ENCODE results near the gene SGMS1.
"Not testable (repeated sequence)": the region's sequence is repeated elsewhere in the genome, so short reads cannot be mapped to it uniquely, and the experiment has no call there.

Gene SGMS1

DNA sequence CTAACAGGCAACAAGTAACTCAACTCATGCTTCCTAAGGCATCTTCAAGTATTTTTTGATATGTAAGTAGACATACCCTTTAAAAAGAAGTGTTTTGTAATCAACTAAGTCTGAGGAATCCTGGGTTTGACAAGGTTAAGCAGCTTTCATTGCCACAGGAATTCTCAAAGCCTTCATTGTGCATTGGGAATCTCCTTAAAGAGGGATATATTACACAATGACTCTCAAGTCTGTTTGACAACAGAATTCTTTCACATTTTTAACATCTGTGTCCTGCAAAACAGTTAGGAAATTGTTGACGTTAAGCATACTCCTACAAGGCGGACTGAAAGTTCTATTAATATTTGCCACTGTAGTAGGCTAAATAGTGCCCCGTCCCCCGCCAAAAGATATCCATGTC, 71.4 kb downstream of the SGMS1 start:
- H3K4me3 ChIP-seq (ENCODE audit: control insufficient read depth, low read depth, low read length): no peak overlapping the region
- TF ChIP-seq, protein P1, sequence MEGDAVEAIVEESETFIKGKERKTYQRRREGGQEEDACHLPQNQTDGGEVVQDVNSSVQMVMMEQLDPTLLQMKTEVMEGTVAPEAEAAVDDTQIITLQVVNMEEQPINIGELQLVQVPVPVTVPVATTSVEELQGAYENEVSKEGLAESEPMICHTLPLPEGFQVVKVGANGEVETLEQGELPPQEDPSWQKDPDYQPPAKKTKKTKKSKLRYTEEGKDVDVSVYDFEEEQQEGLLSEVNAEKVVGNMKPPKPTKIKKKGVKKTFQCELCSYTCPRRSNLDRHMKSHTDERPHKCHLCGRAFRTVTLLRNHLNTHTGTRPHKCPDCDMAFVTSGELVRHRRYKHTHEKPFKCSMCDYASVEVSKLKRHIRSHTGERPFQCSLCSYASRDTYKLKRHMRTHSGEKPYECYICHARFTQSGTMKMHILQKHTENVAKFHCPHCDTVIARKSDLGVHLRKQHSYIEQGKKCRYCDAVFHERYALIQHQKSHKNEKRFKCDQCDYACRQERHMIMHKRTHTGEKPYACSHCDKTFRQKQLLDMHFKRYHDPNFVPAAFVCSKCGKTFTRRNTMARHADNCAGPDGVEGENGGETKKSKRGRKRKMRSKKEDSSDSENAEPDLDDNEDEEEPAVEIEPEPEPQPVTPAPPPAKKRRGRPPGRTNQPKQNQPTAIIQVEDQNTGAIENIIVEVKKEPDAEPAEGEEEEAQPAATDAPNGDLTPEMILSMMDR (IDR thresholded peaks at IDR 0.05; ENCODE audit: control insufficient read depth, insufficient read depth, low read depth, low read length, missing control alignments): no peak
- peak; percentile 96 for DNase-seq (ENCODE audit: low read depth)

DNA sequence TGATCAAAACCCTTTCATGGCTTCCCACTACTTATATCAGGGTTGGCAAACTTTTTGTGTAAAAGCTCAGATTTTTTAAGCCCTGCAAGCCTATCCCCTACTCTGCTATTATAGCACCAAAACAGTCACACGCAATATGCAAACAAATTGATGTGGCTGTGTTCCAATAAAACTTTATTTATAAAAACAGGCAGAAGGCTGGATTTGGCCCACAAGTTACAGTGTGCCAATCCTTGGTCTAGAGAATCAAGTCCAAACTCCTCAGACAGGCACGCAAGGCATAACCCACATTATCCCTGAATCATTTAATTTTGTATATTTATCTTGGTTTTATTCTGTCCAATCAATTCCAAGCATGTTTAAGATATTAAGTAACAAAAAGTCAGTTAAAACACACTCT, 71.9 kb downstream of the SGMS1 start:
- no peak for DNase-seq (ENCODE audit: low read depth)
- no peak overlapping the region for H3K4me3 ChIP-seq (ENCODE audit: control insufficient read depth, low read depth, low read length)
- TF ChIP-seq, protein P1 (IDR thresholded peaks at IDR 0.05; ENCODE audit: control insufficient read depth, insufficient read depth, low read depth, low read length, missing control alignments): no peak

DNA sequence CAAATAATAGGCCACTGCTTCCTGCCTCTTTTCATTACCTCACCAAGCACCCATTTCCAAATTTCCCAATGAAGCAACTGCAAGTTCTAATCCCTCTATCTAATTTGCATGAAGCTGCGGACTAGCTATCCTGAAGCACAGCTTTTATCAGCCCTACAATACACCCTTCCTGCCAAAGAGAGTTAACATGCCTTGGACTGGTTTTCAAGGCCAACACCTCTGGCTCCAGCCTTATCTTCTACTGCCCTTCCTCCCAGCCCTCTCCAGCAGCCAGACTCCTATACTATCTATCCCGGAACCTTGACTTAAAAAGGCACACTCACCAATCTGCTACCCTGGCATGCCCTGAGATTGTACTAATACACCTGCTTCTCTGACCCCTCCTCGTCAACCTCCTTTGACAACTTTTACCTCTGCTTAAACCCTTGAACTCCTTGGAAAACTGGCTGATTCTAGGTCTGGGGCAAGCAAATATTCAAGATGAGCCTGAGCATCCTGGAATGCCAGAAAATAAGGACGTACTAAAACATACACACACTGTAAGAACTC, 73.4 kb downstream of the SGMS1 start:
- no peak overlapping the region for H3K4me3 ChIP-seq (ENCODE audit: control insufficient read depth, low read depth, low read length)
- no peak for DNase-seq (ENCODE audit: low read depth)
- TF ChIP-seq, protein P1 (IDR thresholded peaks at IDR 0.05; ENCODE audit: control insufficient read depth, insufficient read depth, low read depth, low read length, missing control alignments): no peak

DNA sequence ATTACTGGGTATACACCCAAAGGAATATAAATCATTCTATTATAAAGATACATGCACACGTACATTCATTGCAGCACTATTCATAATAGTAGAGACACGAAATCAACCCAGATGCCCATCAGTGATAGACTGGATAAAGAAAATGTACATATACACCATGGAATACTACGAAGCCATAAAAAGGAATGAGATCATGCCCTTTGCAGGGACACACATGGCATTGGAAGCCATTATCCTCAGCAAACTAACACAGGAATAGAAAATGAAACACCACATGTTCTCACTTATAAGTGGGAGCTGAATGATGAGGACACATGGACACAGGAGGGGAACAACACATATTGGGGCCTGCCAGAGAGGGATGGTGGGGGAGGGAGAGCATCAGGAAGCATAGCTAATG, 74.6 kb downstream of the SGMS1 start:
- not testable (repeated sequence) for DNase-seq (ENCODE audit: low read depth); H3K4me3 ChIP-seq (ENCODE audit: control insufficient read depth, low read depth, low read length)

DNA sequence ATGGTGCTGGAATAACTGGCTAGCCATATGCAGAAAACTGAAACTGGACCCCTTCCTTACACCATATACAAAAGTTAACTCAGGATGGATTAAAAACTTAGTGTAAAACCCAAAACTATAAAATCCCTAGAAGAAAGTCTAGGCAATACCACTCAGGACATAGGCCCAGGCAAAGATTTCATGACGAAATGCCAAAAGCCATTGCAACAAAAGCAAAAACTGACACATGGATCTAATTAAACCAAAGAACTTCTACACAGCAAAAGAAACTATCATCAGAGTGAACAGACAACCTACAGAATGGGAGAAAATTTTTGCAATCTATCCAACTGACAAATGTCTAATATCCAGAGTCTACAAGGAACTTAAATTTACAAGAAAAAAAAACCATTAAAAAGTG, 75.3 kb downstream of the SGMS1 start:
- peak; percentile 10 for DNase-seq (ENCODE audit: low read depth)

DNA sequence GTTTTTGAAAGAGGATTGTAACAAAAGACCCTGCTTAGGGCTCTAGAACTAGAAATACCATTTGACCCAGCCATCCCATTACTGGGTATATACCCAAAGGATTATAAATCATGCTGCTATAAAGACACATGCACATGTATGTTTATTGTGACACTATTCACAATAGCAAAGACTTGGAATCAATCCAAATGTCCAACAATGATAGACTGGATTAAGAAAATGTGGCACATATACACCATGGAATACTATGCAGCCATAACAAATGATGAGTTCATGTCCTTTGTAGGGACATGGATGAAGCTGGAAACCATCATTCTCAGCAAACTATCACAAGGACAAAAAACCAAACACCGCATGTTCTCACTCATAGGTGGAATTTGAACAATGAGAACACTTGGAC, 77.5 kb downstream of the SGMS1 start:
- H3K4me3 ChIP-seq (ENCODE audit: control insufficient read depth, low read depth, low read length); DNase-seq (ENCODE audit: low read depth): not testable (repeated sequence)

More for the DNA sequence above, 75.3 kb downstream of the SGMS1 start:
- not testable (repeated sequence) for H3K4me3 ChIP-seq (ENCODE audit: control insufficient read depth, low read depth, low read length)

DNA sequence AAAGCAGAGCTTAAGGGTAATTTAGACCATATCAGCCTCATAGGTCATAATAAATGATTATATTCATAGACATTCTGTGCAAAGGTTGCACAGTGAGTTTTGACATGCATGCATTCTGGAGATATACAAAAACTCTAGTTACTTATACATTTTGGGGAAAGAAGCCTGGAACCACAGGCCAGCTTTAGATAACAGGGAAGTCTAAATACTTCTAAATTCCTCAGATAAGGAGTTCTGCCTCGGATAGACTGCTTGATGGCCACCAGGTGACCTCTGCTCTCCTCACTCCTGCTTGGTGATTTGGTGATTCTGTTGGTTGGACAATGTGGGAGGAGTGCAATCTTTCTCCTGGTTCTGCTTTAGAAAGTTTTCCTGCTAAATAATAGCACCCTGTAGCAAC, 77.9 kb downstream of the SGMS1 start:
- no peak overlapping the region for H3K4me3 ChIP-seq (ENCODE audit: control insufficient read depth, low read depth, low read length)
- DNase-seq (ENCODE audit: low read depth): no peak

DNA sequence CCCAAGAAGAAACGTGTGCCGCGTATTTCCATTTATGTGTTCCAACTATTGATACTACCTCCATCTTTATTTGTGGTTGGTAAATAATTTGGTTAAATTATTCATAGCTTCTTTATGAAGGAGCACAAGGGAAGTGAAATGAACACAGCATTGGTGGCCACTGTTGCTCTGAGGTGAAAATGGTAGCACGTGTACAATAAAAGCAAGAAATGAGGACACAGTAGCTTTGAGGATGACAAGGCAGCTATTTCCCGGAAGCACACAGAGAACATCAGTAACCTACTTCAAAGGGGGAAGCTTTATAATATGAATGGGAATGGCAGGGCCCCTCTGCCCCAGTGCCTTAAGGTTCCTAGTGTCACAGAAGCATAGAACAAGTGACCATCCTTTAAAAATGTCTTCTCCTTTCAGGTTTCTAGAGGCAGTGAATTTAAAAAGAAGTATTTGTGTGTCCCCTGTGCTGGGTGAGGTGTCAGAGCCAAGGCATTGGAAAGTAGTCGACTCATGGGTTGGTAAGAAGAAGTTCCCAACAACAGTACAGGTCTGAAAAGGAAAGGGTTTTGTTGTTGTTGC, 78.8 kb downstream of the SGMS1 start:
- H3K4me3 ChIP-seq (ENCODE audit: control insufficient read depth, low read depth, low read length): no peak overlapping the region
- TF ChIP-seq, protein P1 (IDR thresholded peaks at IDR 0.05; ENCODE audit: control insufficient read depth, insufficient read depth, low read depth, low read length, missing control alignments): no peak
- DNase-seq (ENCODE audit: low read depth): no peak

More for the DNA sequence above, 77.9 kb downstream of the SGMS1 start:
- TF ChIP-seq, protein P1 (IDR thresholded peaks at IDR 0.05; ENCODE audit: control insufficient read depth, insufficient read depth, low read depth, low read length, missing control alignments): no peak

All from AG09309 (cell line).